Measurements from ENCODE around the gene ATF2. TPM values are rescaled to one million over a fixed set of nuclear protein-coding genes. Genes with fewer than 3 reads are reported as not detected.

The ATF2 gene
- total and polyA plus RNA-seq, 2 donors (not counting 1 experiment from before 2014, with no cell fraction given) = 23.6 to 66.8 TPM

GRCh38 chr2:175027755-175028154, 140.2 kb downstream of the ATF2 start:
- H3K4me2 ChIP-seq (replicated peaks; ENCODE audit: low read depth, low read length, poor library complexity, severe bottlenecking) = no peak overlapping the region
- H3K4me3 ChIP-seq (ENCODE audit: control extremely low read depth in 1 of 5, extremely low read depth in 1 of 5, insufficient read depth in 1 of 5, low read depth in 2 of 5, low read length in 4 of 5) = no peak overlapping the region
- H3K4me3 Mint-ChIP-seq = no peak overlapping the region
- H3K4me1 ChIP-seq (ENCODE audit: control insufficient read depth in 2 of 2, insufficient read depth in 2 of 2, low read length in 2 of 2) = no peaks in the 10 kb centered on the region
- CTCF ChIA-PET = no interaction called here
- no peaks in the 10 kb centered on the region for H3K4me1 Mint-ChIP-seq
- H3K27me3 Mint-ChIP-seq = peaks cover 3% of the 10 kb centered on the region
- no peaks in the 10 kb centered on the region for H3K27me3 ChIP-seq (replicated peaks in 1 of 4; ENCODE audit: control extremely low read depth in 1 of 4, control insufficient read depth in 3 of 4, insufficient read depth in 4 of 4, low read length in 3 of 4)
- H4K20me1 ChIP-seq (ENCODE audit: control insufficient read depth, insufficient read depth, low read length, poor library complexity, severe bottlenecking) = no peaks in the 10 kb centered on the region
- H3K27ac ChIP-seq (ENCODE audit: low read length in 2 of 2) = no peak overlapping the region
- H3K9me3 ChIP-seq (ENCODE audit: control extremely low read depth in 1 of 3, control insufficient read depth in 2 of 3, insufficient read depth in 1 of 3, low read length in 2 of 3) = peaks cover 0 to 5% (median 0%) of the 10 kb centered on the region in 3 donors
- POLR2A ChIA-PET = no interaction called here
- H3K36me3 ChIP-seq (replicated peaks in 1 of 2; ENCODE audit: control extremely low read depth in 1 of 2, control insufficient read depth in 1 of 2, extremely low read depth in 1 of 2, insufficient read depth in 2 of 2, low read length in 1 of 2) = no peaks in the 10 kb centered on the region
- intact Hi-C loops (cut with micrococcal nuclease) = no loop called here
- no peak overlapping the region for H3K27ac Mint-ChIP-seq
- TF ChIP-seq EZH2 (IDR thresholded peaks at IDR 0.05; ENCODE audit: borderline replicate concordance, insufficient read depth, low read depth, low read length, poor library complexity, severe bottlenecking) (no peak), CTCF (IDR thresholded peaks at IDR 0.05) (no peak)
- no peak overlapping the region for H2AFZ ChIP-seq (ENCODE audit: insufficient read depth, low read depth, low read length, poor library complexity, severe bottlenecking)
- H3K79me2 ChIP-seq (ENCODE audit: control insufficient read depth, insufficient read depth, low read length) = no peaks in the 10 kb centered on the region
- WGBS (ENCODE audit: insufficient coverage) = 97% methylated on average over 3 of the region's 3 CpGs
- no peak for ATAC-seq (ENCODE audit: low read depth)
- no peak for DNase-seq
- no peaks in the 10 kb centered on the region for H3K9me3 Mint-ChIP-seq (ENCODE audit: insufficient read depth)
- no peak overlapping the region for H3K9ac ChIP-seq (ENCODE audit: low read length)

GRCh38 chr2:175026385-175026784, 141.6 kb downstream of the ATF2 start:
- POLR2A ChIA-PET = no interaction called here
- H3K4me3 ChIP-seq (ENCODE audit: control extremely low read depth in 1 of 5, extremely low read depth in 1 of 5, insufficient read depth in 1 of 5, low read depth in 2 of 5, low read length in 4 of 5) = no peak overlapping the region
- Mint-ChIP-seq H3K9me3 (ENCODE audit: insufficient read depth) (no peaks in the 10 kb centered on the region), H3K27me3 (peaks cover 3% of the 10 kb centered on the region), H3K4me1 (no peaks in the 10 kb centered on the region), H3K4me3 (no peak overlapping the region), H3K27ac (no peak overlapping the region)
- TF ChIP-seq CTCF (IDR thresholded peaks at IDR 0.05) (no peak), EZH2 (IDR thresholded peaks at IDR 0.05; ENCODE audit: borderline replicate concordance, insufficient read depth, low read depth, low read length, poor library complexity, severe bottlenecking) (no peak)
- no peak overlapping the region for H3K27ac ChIP-seq (ENCODE audit: low read length in 2 of 2)
- H3K27me3 ChIP-seq (replicated peaks in 1 of 4; ENCODE audit: control extremely low read depth in 1 of 4, control insufficient read depth in 3 of 4, insufficient read depth in 4 of 4, low read length in 3 of 4) = no peaks in the 10 kb centered on the region
- no peaks in the 10 kb centered on the region for H3K79me2 ChIP-seq (ENCODE audit: control insufficient read depth, insufficient read depth, low read length)
- DNase-seq (no peak), ATAC-seq (ENCODE audit: low read depth) (no peak)
- intact Hi-C loops (cut with micrococcal nuclease) = no loop called here
- no peaks in the 10 kb centered on the region for H3K4me1 ChIP-seq (ENCODE audit: control insufficient read depth in 2 of 2, insufficient read depth in 2 of 2, low read length in 2 of 2)
- H3K36me3 ChIP-seq (replicated peaks in 1 of 2; ENCODE audit: control extremely low read depth in 1 of 2, control insufficient read depth in 1 of 2, extremely low read depth in 1 of 2, insufficient read depth in 2 of 2, low read length in 1 of 2) = no peaks in the 10 kb centered on the region
- H4K20me1 ChIP-seq (ENCODE audit: control insufficient read depth, insufficient read depth, low read length, poor library complexity, severe bottlenecking) = no peaks in the 10 kb centered on the region
- H3K9me3 ChIP-seq (ENCODE audit: control extremely low read depth in 1 of 3, control insufficient read depth in 2 of 3, insufficient read depth in 1 of 3, low read length in 2 of 3) = peaks cover 0 to 5% (median 0%) of the 10 kb centered on the region in 3 donors
- H3K4me2 ChIP-seq (replicated peaks; ENCODE audit: low read depth, low read length, poor library complexity, severe bottlenecking) = no peak overlapping the region
- H2AFZ ChIP-seq (ENCODE audit: insufficient read depth, low read depth, low read length, poor library complexity, severe bottlenecking) = no peak overlapping the region
- CTCF ChIA-PET = interaction anchor here (0.7 kb wide), 1 partner anchor 1563 kb away, joined by 3 read pairs; no protein-coding TSS in a partner anchor
- H3K9ac ChIP-seq (ENCODE audit: low read length) = no peak overlapping the region
- no CpG with 5 or more reads among the region's 2 CpGs for WGBS (ENCODE audit: insufficient coverage)
